HG03103 (cell line): ENCODE results near the gene MEGF8.
A peak's percentile ranks its signal among the peaks of the same experiment; 100 is the strongest.

Experiments used
- ATAC-seq: cut with Tn5 transposase; IDR thresholded peaks from one replicate; pipeline ENCODE4 v1.9.1; 2021; ENCODE audit warnings: low read depth; ENCODE audit not compliant: unreplicated experiment

MEGF8 gene

GRCh38 chr19:42325308-42325895 is at the start of gene MEGF8:
TSS of gene MEGF8 (plus strand) at chr19:42325635. CDS start at chr19:42326244, 609 bp downstream.
- ATAC-seq: peak; percentile 79

- ATAC-seq: no peak
Observed at GRCh38 chr19:42276284-42276683, 49.2 kb upstream of the MEGF8 start.

GRCh38 chr19:42276821-42277220 is 48.6 kb upstream of the MEGF8 start:
- no peak for ATAC-seq

- ATAC-seq: no peak
Observed at GRCh38 chr19:42277821-42278451, 47.5 kb upstream of the MEGF8 start.

- ATAC-seq: no peak
Observed at GRCh38 chr19:42278452-42279154, 46.8 kb upstream of the MEGF8 start.

- no peak for ATAC-seq
Observed at GRCh38 chr19:42279155-42279901, 46.1 kb upstream of the MEGF8 start.

GRCh38 chr19:42279902-42280814 is 45.3 kb upstream of the MEGF8 start:
- ATAC-seq: peak; percentile 30

GRCh38 chr19:42280815-42281145 is 44.7 kb upstream of the MEGF8 start:
- ATAC-seq: no peak

- ATAC-seq: no peak
Observed at GRCh38 chr19:42281146-42281826, 44.1 kb upstream of the MEGF8 start.

- ATAC-seq: no peak
Observed at GRCh38 chr19:42281827-42282762, 43.3 kb upstream of the MEGF8 start.

- ATAC-seq: no peak
Observed at GRCh38 chr19:42282819-42283187, 42.6 kb upstream of the MEGF8 start.

- peak; percentile 35 for ATAC-seq
Observed at GRCh38 chr19:42283188-42284065, 42.0 kb upstream of the MEGF8 start.

GRCh38 chr19:42284066-42284501 is 41.4 kb upstream of the MEGF8 start:
- ATAC-seq: peak; percentile 24

- ATAC-seq: no peak
Observed at GRCh38 chr19:42284591-42285341, 40.7 kb upstream of the MEGF8 start.

GRCh38 chr19:42285541-42285941 is 39.9 kb upstream of the MEGF8 start:
- no peak for ATAC-seq

GRCh38 chr19:42285988-42286348 is 39.5 kb upstream of the MEGF8 start:
- ATAC-seq: no peak
